GM23338 (cell line): ENCODE data around the gene SORCS3. TPM values are rescaled to one million over a fixed set of nuclear protein-coding genes. Genes with fewer than 3 reads are reported as not detected.

ENCODE experiments used
- ATAC-seq: fragments of 200-7000 bp; cut with Tn5 transposase; 3 replicates; pipeline ENCODE4 v1.9.1; 2020
- DNase-seq: peaks from one replicate; pipeline ENCODE4 v3.0.0-alpha.2; 2015; ENCODE audit warnings: low spot score
- H2AFZ ChIP-seq: fragments of 200-600 bp; sonication (generic); 2 replicates; pipeline ENCODE4 v1.8.0; 2016; ENCODE audit warnings: antibody characterized with exemption, mild to moderate bottlenecking, moderate library complexity
- H3F3A ChIP-seq: fragments of 200-600 bp; sonication (generic); replicated peaks from 2 replicates; pipeline ENCODE4 v1.8.0; 2017; ENCODE audit warnings: antibody characterized with exemption, mixed run types, low read depth
- H3K27ac ChIP-seq: fragments of 200-600 bp; sonication (generic); 2 replicates; pipeline ENCODE4 v1.6.1; 2016; ENCODE audit warnings: low read depth
- H3K27me3 ChIP-seq: fragments of 200-600 bp; sonication (generic); 2 replicates; pipeline ENCODE4 v1.8.0; 2016; ENCODE audit warnings: mild to moderate bottlenecking, mixed run types, moderate library complexity; ENCODE audit not compliant: insufficient read depth
- H3K36me3 ChIP-seq: fragments of 200-600 bp; sonication (generic); 2 replicates; pipeline ENCODE4 v1.8.0; 2016; ENCODE audit warnings: mild to moderate bottlenecking; ENCODE audit not compliant: insufficient read depth
- H3K4me1 ChIP-seq: fragments of 200-600 bp; sonication (generic); 2 replicates; pipeline ENCODE4 v1.8.0; 2016; ENCODE audit warnings: mild to moderate bottlenecking, moderate library complexity; ENCODE audit not compliant: insufficient read depth
- H3K4me2 ChIP-seq: fragments of 200-600 bp; sonication (generic); 2 replicates; pipeline ENCODE4 v1.7.1; 2017; ENCODE audit warnings: mixed run types
- H3K4me3 ChIP-seq: fragments of 200-600 bp; sonication (generic); 2 replicates; pipeline ENCODE4 v1.6.1; 2016; ENCODE audit warnings: mixed run types
- H3K79me2 ChIP-seq: fragments of 200-600 bp; sonication (generic); replicated peaks from 2 replicates; pipeline ENCODE4 v1.8.0; 2017; ENCODE audit warnings: mild to moderate bottlenecking; ENCODE audit not compliant: insufficient read depth
- H3K9me2 ChIP-seq: fragments of 200-600 bp; sonication (generic); 2 replicates; pipeline ENCODE4 v1.8.0; 2017; ENCODE audit not compliant: insufficient read depth
- H4K20me1 ChIP-seq: fragments of 200-600 bp; sonication (generic); replicated peaks from 2 replicates; pipeline ENCODE4 v1.8.0; 2017; ENCODE audit warnings: mild to moderate bottlenecking; ENCODE audit not compliant: insufficient read depth
- H3K27ac Mint-ChIP-seq: 2 replicates; pipeline ENCODE4 v1.8.0; 2020; ENCODE audit warnings: inconsistent platforms, mild to moderate bottlenecking, moderate library complexity, mixed read lengths
- H3K27me3 Mint-ChIP-seq: 3 replicates; pipeline ENCODE4 v1.8.0; 2022; ENCODE audit warnings: low read depth, mild to moderate bottlenecking, moderate library complexity, mixed read lengths, inconsistent platforms; ENCODE audit not compliant: insufficient read depth, poor library complexity
- H3K36me3 Mint-ChIP-seq: 3 replicates; pipeline ENCODE4 v1.8.0; 2021; ENCODE audit warnings: low read depth, mild to moderate bottlenecking, inconsistent platforms, moderate library complexity, mixed read lengths
- H3K4me1 Mint-ChIP-seq: 3 replicates; pipeline ENCODE4 v1.8.0; 2020; ENCODE audit warnings: mild to moderate bottlenecking, inconsistent platforms, mixed read lengths
- H3K4me3 Mint-ChIP-seq: 3 replicates; pipeline ENCODE4 v1.8.0; 2021; ENCODE audit warnings: moderate library complexity, mild to moderate bottlenecking, inconsistent platforms, mixed read lengths
- H3K9me3 Mint-ChIP-seq: 3 replicates; pipeline ENCODE4 v1.8.0; 2020; ENCODE audit warnings: moderate library complexity, mild to moderate bottlenecking, inconsistent platforms, mixed read lengths
- CREB1 ChIP-seq: fragments of 250-450 bp; sonication (Bioruptor Pico); IDR thresholded peaks from 2 replicates; pipeline ENCODE4 v1.5.0; 2020; ENCODE audit warnings: low read depth, mild to moderate bottlenecking, moderate library complexity
- ETS1 ChIP-seq: IDR thresholded peaks from 2 replicates; pipeline ENCODE4 v1.6.1; 2016; ENCODE audit warnings: antibody characterized with exemption
- EZH2 ChIP-seq: fragments of 200-600 bp; sonication (generic); IDR thresholded peaks from one replicate; pipeline ENCODE4 v1.8.0; 2017; ENCODE audit warnings: antibody characterized with exemption, mild to moderate bottlenecking, low read depth; ENCODE audit not compliant: unreplicated experiment
- EZH2phosphoT487 ChIP-seq: fragments of 200-600 bp; sonication (generic); IDR thresholded peaks from one replicate; pipeline ENCODE4 v1.8.1; 2018; ENCODE audit warnings: antibody characterized with exemption; ENCODE audit not compliant: unreplicated experiment
- JUNB ChIP-seq: IDR thresholded peaks from one replicate; pipeline ENCODE4 v1.6.1; 2016; ENCODE audit warnings: antibody characterized with exemption; ENCODE audit not compliant: unreplicated experiment
- NANOG ChIP-seq: IDR thresholded peaks from 2 replicates; pipeline ENCODE4 v1.6.1; 2016; ENCODE audit warnings: antibody characterized with exemption, borderline replicate concordance
- POLR2AphosphoS5 ChIP-seq: IDR thresholded peaks from 2 replicates; pipeline ENCODE4 v1.6.1; 2016; ENCODE audit warnings: antibody characterized with exemption, low read depth
- REST ChIP-seq: IDR thresholded peaks from one replicate; pipeline ENCODE4 v1.6.1; 2018; ENCODE audit warnings: antibody characterized with exemption; ENCODE audit not compliant: unreplicated experiment
- STAT1 ChIP-seq: IDR thresholded peaks from one replicate; pipeline ENCODE4 v1.6.1; 2016; ENCODE audit warnings: antibody characterized with exemption; ENCODE audit not compliant: unreplicated experiment
- ZNF114 ChIP-seq: fragments of 250-450 bp; sonication (Bioruptor Pico); IDR thresholded peaks from 2 replicates; pipeline ENCODE4 v1.5.0; 2020; ENCODE audit warnings: mild to moderate bottlenecking, moderate library complexity
- polyA plus RNA-seq: library from polyadenylated mRNA; unstranded; fragments of >200 nt; fragmentation: Nextera tagmentation; extraction: Ambion mirVana; gene quantifications from 2 replicates; pipeline ENCODE4 v1.2.1, GENCODE V29; 2016
- total RNA-seq: library from RNA; depleted of rRNA; stranded (reverse); fragments of >200 nt; shearing (Covaris generic); gene quantifications from 2 replicates; pipeline ENCODE4 v1.2.3, GENCODE V29; 2014
- TF ChIP-seq, protein P1 (sequence below), 2 experiments: fragments of 200-600 bp in 1 of 2; sonication (generic) in 1 of 2; conservative IDR thresholded peaks; 2 replicates each; pipeline versions ENCODE4 v1.5.1 to v1.6.1; 2016 to 2017; ENCODE audit warnings: antibody characterized with exemption in 2 of 2, low read depth in 2 of 2, mild to moderate bottlenecking in 2 of 2, moderate library complexity in 1 of 2
- TF ChIP-seq, protein P2 (sequence below): fragments of 250-450 bp; sonication (Bioruptor Pico); IDR thresholded peaks from 2 replicates; pipeline ENCODE4 v1.5.0; 2020; ENCODE audit warnings: mild to moderate bottlenecking, moderate library complexity

The SORCS3 gene
- total and polyA plus RNA-seq, 2 experiments from 2014 or later, result 0.37 to 1.4 TPM

- no peak for TF ChIP-seq REST
- TF ChIP-seq ZNF114, result no peak
- no peak for TF ChIP-seq EZH2
- no peak for TF ChIP-seq STAT1
- no peak for TF ChIP-seq EZH2phosphoT487
- TF ChIP-seq JUNB, result no peak
Observed at GRCh38 chr10:104819731-104820130, 178.6 kb downstream of the SORCS3 start (continued).

DNA sequence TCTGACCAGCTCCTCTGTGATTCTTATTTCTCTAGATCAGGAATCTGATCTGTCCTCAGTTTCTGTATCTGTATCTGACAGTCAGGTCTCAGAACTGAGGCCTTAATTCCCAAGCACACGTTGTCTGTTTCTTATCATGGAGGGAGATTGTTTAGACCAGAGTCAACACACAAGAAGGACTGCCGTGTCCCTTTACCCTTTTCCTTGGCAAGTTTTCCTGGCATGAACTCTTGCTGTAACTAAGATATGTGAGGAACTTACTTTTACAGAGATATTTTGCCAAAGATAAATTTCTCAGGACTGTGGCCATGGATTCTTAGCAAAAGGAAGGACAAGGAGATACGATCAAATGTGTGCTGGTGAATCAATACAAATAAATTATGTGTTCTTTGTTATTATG, 181.0 kb downstream of the SORCS3 start:
- Histone ChIP-seq H3K4me1 (no peaks in the 10 kb centered on the region), H3K27ac (no peak overlapping the region), H3F3A (no peaks in the 10 kb centered on the region), H3K27me3 (no peaks in the 10 kb centered on the region), H3K36me3 (no peaks in the 10 kb centered on the region), H4K20me1 (peaks cover 2% of the 10 kb centered on the region; the same call in 1 of the 2 replicates), H2AFZ (no peak overlapping the region), H3K4me3 (no peak overlapping the region), H3K9me2 (no peaks in the 10 kb centered on the region), H3K4me2 (no peak overlapping the region), H3K79me2 (no peaks in the 10 kb centered on the region)
- no peaks in the 10 kb centered on the region for H3K36me3 Mint-ChIP-seq
- no peak overlapping the region for H3K27ac Mint-ChIP-seq
- H3K4me3 Mint-ChIP-seq, result no peak overlapping the region
- ATAC-seq, result no peak
- H3K9me3 Mint-ChIP-seq, result peaks cover 5% of the 10 kb centered on the region; the same call in 1 of the 3 replicates
- peaks cover 4% of the 10 kb centered on the region; the same call in 2 of the 3 replicates for H3K4me1 Mint-ChIP-seq
- no peak for DNase-seq
- no peaks in the 10 kb centered on the region for H3K27me3 Mint-ChIP-seq
- no peak for TF ChIP-seq ZNF114
- no peak for TF ChIP-seq POLR2AphosphoS5
- no peak for TF ChIP-seq CREB1 (CRISPR knock-in tag)
- no peak for TF ChIP-seq EZH2phosphoT487
- TF ChIP-seq NANOG, result no peak
- no peak for TF ChIP-seq EZH2
- TF ChIP-seq, protein P1, sequence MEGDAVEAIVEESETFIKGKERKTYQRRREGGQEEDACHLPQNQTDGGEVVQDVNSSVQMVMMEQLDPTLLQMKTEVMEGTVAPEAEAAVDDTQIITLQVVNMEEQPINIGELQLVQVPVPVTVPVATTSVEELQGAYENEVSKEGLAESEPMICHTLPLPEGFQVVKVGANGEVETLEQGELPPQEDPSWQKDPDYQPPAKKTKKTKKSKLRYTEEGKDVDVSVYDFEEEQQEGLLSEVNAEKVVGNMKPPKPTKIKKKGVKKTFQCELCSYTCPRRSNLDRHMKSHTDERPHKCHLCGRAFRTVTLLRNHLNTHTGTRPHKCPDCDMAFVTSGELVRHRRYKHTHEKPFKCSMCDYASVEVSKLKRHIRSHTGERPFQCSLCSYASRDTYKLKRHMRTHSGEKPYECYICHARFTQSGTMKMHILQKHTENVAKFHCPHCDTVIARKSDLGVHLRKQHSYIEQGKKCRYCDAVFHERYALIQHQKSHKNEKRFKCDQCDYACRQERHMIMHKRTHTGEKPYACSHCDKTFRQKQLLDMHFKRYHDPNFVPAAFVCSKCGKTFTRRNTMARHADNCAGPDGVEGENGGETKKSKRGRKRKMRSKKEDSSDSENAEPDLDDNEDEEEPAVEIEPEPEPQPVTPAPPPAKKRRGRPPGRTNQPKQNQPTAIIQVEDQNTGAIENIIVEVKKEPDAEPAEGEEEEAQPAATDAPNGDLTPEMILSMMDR (conservative IDR thresholded peaks at IDR 0.05; ENCODE audit: low read depth in 2 of 2), result no peak
- TF ChIP-seq, protein P2, sequence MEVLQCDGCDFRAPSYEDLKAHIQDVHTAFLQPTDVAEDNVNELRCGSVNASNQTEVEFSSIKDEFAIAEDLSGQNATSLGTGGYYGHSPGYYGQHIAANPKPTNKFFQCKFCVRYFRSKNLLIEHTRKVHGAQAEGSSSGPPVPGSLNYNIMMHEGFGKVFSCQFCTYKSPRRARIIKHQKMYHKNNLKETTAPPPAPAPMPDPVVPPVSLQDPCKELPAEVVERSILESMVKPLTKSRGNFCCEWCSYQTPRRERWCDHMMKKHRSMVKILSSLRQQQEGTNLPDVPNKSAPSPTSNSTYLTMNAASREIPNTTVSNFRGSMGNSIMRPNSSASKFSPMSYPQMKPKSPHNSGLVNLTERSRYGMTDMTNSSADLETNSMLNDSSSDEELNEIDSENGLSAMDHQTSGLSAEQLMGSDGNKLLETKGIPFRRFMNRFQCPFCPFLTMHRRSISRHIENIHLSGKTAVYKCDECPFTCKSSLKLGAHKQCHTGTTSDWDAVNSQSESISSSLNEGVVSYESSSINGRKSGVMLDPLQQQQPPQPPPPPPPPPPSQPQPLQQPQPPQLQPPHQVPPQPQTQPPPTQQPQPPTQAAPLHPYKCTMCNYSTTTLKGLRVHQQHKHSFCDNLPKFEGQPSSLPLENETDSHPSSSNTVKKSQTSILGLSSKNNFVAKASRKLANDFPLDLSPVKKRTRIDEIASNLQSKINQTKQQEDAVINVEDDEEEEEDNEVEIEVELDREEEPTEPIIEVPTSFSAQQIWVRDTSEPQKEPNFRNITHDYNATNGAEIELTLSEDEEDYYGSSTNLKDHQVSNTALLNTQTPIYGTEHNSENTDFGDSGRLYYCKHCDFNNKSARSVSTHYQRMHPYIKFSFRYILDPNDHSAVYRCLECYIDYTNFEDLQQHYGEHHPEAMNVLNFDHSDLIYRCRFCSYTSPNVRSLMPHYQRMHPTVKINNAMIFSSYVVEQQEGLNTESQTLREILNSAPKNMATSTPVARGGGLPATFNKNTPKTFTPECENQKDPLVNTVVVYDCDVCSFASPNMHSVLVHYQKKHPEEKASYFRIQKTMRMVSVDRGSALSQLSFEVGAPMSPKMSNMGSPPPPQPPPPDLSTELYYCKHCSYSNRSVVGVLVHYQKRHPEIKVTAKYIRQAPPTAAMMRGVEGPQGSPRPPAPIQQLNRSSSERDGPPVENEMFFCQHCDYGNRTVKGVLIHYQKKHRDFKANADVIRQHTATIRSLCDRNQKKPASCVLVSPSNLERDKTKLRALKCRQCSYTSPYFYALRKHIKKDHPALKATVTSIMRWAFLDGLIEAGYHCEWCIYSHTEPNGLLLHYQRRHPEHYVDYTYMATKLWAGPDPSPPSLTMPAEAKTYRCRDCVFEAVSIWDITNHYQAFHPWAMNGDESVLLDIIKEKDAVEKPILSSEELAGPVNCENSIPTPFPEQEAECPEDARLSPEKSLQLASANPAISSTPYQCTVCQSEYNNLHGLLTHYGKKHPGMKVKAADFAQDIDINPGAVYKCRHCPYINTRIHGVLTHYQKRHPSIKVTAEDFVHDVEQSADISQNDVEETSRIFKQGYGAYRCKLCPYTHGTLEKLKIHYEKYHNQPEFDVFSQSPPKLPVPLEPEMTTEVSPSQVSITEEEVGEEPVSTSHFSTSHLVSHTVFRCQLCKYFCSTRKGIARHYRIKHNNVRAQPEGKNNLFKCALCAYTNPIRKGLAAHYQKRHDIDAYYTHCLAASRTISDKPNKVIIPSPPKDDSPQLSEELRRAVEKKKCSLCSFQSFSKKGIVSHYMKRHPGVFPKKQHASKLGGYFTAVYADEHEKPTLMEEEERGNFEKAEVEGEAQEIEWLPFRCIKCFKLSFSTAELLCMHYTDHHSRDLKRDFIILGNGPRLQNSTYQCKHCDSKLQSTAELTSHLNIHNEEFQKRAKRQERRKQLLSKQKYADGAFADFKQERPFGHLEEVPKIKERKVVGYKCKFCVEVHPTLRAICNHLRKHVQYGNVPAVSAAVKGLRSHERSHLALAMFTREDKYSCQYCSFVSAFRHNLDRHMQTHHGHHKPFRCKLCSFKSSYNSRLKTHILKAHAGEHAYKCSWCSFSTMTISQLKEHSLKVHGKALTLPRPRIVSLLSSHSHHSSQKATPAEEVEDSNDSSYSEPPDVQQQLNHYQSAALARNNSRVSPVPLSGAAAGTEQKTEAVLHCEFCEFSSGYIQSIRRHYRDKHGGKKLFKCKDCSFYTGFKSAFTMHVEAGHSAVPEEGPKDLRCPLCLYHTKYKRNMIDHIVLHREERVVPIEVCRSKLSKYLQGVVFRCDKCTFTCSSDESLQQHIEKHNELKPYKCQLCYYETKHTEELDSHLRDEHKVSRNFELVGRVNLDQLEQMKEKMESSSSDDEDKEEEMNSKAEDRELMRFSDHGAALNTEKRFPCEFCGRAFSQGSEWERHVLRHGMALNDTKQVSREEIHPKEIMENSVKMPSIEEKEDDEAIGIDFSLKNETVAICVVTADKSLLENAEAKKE (CRISPR knock-in tag), result no peak
- TF ChIP-seq JUNB, result no peak
- TF ChIP-seq STAT1, result no peak
- no peak for TF ChIP-seq ETS1
